Measurements from ENCODE around the gene EMP3. TPM values are rescaled to one million over a fixed set of nuclear protein-coding genes. Genes with fewer than 3 reads are reported as not detected.

The EMP3 gene
- total and polyA plus RNA-seq, 2 experiments from 2014 or later, result 6.0 to 25.1 TPM

DNA sequence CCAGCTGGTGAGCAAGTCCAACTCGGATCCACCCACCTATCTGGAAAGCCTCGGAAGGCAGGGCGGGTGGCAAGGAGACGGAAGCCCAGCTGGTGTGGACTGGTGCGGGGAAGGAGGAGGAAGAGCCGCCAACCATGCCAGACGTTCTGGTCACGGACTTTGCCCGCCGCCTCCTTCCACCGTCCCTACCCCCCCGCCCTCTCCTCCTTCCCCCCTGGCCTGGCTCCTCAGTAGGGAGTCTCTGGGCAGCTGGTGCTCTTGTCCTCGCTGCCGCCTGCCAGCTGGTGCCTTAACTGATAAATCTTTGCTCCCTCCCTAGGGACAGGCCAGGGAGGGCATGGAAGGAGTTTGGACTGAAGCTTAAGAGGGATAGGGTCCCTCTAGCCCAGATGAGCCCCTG lies 43.6 kb downstream of the EMP3 start (continued):
- TF ChIP-seq, protein P1, sequence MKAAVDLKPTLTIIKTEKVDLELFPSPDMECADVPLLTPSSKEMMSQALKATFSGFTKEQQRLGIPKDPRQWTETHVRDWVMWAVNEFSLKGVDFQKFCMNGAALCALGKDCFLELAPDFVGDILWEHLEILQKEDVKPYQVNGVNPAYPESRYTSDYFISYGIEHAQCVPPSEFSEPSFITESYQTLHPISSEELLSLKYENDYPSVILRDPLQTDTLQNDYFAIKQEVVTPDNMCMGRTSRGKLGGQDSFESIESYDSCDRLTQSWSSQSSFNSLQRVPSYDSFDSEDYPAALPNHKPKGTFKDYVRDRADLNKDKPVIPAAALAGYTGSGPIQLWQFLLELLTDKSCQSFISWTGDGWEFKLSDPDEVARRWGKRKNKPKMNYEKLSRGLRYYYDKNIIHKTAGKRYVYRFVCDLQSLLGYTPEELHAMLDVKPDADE (IDR thresholded peaks at IDR 0.05), result no peak
- TF ChIP-seq ZNF114 (CRISPR knock-in tag; IDR thresholded peaks at IDR 0.05) (no peak), JUNB (IDR thresholded peaks at IDR 0.05; ENCODE audit: unreplicated experiment) (no peak), EZH2 (IDR thresholded peaks at IDR 0.05; ENCODE audit: low read depth, unreplicated experiment) (no peak), NANOG (IDR thresholded peaks at IDR 0.05; ENCODE audit: borderline replicate concordance) (no peak), CREB1 (CRISPR knock-in tag; IDR thresholded peaks at IDR 0.05; ENCODE audit: low read depth) (no peak)
- TF ChIP-seq, protein P2, sequence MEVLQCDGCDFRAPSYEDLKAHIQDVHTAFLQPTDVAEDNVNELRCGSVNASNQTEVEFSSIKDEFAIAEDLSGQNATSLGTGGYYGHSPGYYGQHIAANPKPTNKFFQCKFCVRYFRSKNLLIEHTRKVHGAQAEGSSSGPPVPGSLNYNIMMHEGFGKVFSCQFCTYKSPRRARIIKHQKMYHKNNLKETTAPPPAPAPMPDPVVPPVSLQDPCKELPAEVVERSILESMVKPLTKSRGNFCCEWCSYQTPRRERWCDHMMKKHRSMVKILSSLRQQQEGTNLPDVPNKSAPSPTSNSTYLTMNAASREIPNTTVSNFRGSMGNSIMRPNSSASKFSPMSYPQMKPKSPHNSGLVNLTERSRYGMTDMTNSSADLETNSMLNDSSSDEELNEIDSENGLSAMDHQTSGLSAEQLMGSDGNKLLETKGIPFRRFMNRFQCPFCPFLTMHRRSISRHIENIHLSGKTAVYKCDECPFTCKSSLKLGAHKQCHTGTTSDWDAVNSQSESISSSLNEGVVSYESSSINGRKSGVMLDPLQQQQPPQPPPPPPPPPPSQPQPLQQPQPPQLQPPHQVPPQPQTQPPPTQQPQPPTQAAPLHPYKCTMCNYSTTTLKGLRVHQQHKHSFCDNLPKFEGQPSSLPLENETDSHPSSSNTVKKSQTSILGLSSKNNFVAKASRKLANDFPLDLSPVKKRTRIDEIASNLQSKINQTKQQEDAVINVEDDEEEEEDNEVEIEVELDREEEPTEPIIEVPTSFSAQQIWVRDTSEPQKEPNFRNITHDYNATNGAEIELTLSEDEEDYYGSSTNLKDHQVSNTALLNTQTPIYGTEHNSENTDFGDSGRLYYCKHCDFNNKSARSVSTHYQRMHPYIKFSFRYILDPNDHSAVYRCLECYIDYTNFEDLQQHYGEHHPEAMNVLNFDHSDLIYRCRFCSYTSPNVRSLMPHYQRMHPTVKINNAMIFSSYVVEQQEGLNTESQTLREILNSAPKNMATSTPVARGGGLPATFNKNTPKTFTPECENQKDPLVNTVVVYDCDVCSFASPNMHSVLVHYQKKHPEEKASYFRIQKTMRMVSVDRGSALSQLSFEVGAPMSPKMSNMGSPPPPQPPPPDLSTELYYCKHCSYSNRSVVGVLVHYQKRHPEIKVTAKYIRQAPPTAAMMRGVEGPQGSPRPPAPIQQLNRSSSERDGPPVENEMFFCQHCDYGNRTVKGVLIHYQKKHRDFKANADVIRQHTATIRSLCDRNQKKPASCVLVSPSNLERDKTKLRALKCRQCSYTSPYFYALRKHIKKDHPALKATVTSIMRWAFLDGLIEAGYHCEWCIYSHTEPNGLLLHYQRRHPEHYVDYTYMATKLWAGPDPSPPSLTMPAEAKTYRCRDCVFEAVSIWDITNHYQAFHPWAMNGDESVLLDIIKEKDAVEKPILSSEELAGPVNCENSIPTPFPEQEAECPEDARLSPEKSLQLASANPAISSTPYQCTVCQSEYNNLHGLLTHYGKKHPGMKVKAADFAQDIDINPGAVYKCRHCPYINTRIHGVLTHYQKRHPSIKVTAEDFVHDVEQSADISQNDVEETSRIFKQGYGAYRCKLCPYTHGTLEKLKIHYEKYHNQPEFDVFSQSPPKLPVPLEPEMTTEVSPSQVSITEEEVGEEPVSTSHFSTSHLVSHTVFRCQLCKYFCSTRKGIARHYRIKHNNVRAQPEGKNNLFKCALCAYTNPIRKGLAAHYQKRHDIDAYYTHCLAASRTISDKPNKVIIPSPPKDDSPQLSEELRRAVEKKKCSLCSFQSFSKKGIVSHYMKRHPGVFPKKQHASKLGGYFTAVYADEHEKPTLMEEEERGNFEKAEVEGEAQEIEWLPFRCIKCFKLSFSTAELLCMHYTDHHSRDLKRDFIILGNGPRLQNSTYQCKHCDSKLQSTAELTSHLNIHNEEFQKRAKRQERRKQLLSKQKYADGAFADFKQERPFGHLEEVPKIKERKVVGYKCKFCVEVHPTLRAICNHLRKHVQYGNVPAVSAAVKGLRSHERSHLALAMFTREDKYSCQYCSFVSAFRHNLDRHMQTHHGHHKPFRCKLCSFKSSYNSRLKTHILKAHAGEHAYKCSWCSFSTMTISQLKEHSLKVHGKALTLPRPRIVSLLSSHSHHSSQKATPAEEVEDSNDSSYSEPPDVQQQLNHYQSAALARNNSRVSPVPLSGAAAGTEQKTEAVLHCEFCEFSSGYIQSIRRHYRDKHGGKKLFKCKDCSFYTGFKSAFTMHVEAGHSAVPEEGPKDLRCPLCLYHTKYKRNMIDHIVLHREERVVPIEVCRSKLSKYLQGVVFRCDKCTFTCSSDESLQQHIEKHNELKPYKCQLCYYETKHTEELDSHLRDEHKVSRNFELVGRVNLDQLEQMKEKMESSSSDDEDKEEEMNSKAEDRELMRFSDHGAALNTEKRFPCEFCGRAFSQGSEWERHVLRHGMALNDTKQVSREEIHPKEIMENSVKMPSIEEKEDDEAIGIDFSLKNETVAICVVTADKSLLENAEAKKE (CRISPR knock-in tag; IDR thresholded peaks at IDR 0.05), result no peak

DNA sequence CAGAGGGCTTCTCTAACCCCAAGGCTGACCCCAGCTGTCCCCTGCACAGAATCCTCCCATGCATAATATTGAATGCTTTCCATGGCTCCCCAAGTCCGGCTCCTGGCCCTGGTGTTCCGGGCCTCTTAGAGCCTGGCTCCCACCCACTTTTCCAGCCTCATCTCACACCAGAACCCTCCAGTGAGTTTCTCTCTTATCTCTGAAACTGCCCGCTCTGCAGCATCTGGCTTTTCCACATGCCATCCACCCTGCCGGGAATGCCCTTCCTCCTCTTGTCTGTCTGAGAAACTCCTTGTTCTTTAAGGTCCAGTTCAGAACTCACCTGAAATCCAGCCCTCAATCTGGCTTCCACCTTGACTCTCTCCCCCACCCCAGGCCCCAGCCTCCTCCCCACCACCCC lies 45.6 kb downstream of the EMP3 start:
- H2AFZ ChIP-seq, result no peak overlapping the region
- Mint-ChIP-seq H3K4me1 (peaks cover 2% of the 10 kb centered on the region; the same call in 1 of the 3 replicates), H3K27ac (no peak overlapping the region), H3K4me3 (no peak overlapping the region), H3K9me3 (no peaks in the 10 kb centered on the region), H3K27me3 (ENCODE audit: insufficient read depth, low read depth, poor library complexity) (peaks cover 13% of the 10 kb centered on the region), H3K36me3 (ENCODE audit: low read depth) (no peaks in the 10 kb centered on the region)
- no peak overlapping the region for H3K4me2 ChIP-seq
- H3K4me1 ChIP-seq (ENCODE audit: insufficient read depth), result no peaks in the 10 kb centered on the region
- TF ChIP-seq CREB1 (CRISPR knock-in tag; IDR thresholded peaks at IDR 0.05; ENCODE audit: low read depth) (no peak), JUNB (IDR thresholded peaks at IDR 0.05; ENCODE audit: unreplicated experiment) (no peak), STAT1 (IDR thresholded peaks at IDR 0.05; ENCODE audit: unreplicated experiment) (no peak), NANOG (IDR thresholded peaks at IDR 0.05; ENCODE audit: borderline replicate concordance) (no peak), ZNF114 (CRISPR knock-in tag; IDR thresholded peaks at IDR 0.05) (no peak)
- H3K27ac ChIP-seq (ENCODE audit: low read depth), result no peak overlapping the region
- no peak for DNase-seq (ENCODE audit: low spot score)
- no peaks in the 10 kb centered on the region for H3K36me3 ChIP-seq (ENCODE audit: insufficient read depth)
- no peaks in the 10 kb centered on the region for H3K27me3 ChIP-seq (ENCODE audit: insufficient read depth)
- H3K4me3 ChIP-seq, result no peak overlapping the region
- no peaks in the 10 kb centered on the region for H3F3A ChIP-seq (replicated peaks; ENCODE audit: low read depth)
- no peak for ATAC-seq
- H3K9me2 ChIP-seq (ENCODE audit: insufficient read depth), result no peaks in the 10 kb centered on the region
- H4K20me1 ChIP-seq (replicated peaks; ENCODE audit: insufficient read depth), result no peaks in the 10 kb centered on the region
- H3K79me2 ChIP-seq (replicated peaks; ENCODE audit: insufficient read depth), result no peaks in the 10 kb centered on the region

Measured in GM23338 (cell line).